ENCODE measurements around the gene GABARAP. TPM values are rescaled to one million over a fixed set of nuclear protein-coding genes. Genes with fewer than 3 reads are reported as not detected.

The GABARAP gene
- total RNA-seq (100 to 1,000 TPM; 324 to 327 TPM), polyA plus RNA-seq (100 to 1,000 TPM; 741 to 896 TPM)

- CTCF ChIA-PET (ENCODE audit: partially characterized antibody) = interaction anchor here (0.9 to 1.8 kb wide), 7 partner anchors 8 to 55 kb away, joined by 3 to 8 read pairs (median 6); partner anchors contain the start of genes ACADVL and DLG4
- no peaks in the 10 kb centered on the region for H3K27me3 ChIP-seq (ENCODE audit: insufficient read depth, low read length)
- H3K9me3 ChIP-seq (ENCODE audit: control insufficient read depth in 1 of 2, low read length in 2 of 2) = no peaks in the 10 kb centered on the region
- intact Hi-C loops (cut with micrococcal nuclease) = no loop called here
- peaks cover 0 to 8% (median 0%) of the 10 kb centered on the region in 8 donors for H3K9me3 Mint-ChIP-seq
- peak within 1 kb of the TSS; percentile 95 to 100 (median 96) for H3K4me3 Mint-ChIP-seq
- peaks cover 30 to 61% (median 39%) of the 10 kb centered on the region in 4 donors for H3K4me1 Mint-ChIP-seq
- peaks cover 28% of the 10 kb centered on the region for H3K36me3 ChIP-seq (ENCODE audit: insufficient read depth, low read length)
- H3K27me3 Mint-ChIP-seq = peaks cover 0 to 2% of the 10 kb centered on the region in 2 donors
- H3K27ac ChIP-seq (ENCODE audit: low read depth, low read length) = peak within 1 kb of the TSS; percentile 96
- peaks cover 36% of the 10 kb centered on the region for H3K4me1 ChIP-seq (ENCODE audit: insufficient read depth, low read length)
- H3K4me3 ChIP-seq (ENCODE audit: low read length in 2 of 2) = peak within 1 kb of the TSS; percentile 74 to 82
- peak within 1 kb of the TSS; percentile 98 to 100 (median 100) for H3K27ac Mint-ChIP-seq
- POLR2A ChIA-PET (ENCODE audit: partially characterized antibody) = interaction anchor here (0.5 to 17.6 kb wide), 23 partner anchors 8 to 876 kb away, joined by 3 to 435 read pairs (median 6); partner anchors contain the start of genes ACADVL, ACAP1, CTDNEP1 and DLG4
- peak; percentile 90 to 94 (median 90) for DNase-seq
- peaks cover 26 to 66% of the 10 kb centered on the region in 2 donors for H3K36me3 Mint-ChIP-seq
Measured at GRCh38 chr17:7241783-7242716, at the start of gene GABARAP. Gene GABARAP (minus strand): TSS chr17:7242449. CDS start chr17:7242330, 119 bp downstream.

GRCh38 chr17:7290685-7291084, 48.4 kb upstream of the GABARAP start:
- Mint-ChIP-seq H3K4me3 (no peak overlapping the region), H3K27me3 (peaks cover 7 to 18% of the 10 kb centered on the region in 2 donors), H3K36me3 (no peaks in the 10 kb centered on the region), H3K27ac (no peak overlapping the region), H3K4me1 (peaks cover 4 to 22% (median 10%) of the 10 kb centered on the region in 4 donors), H3K9me3 (no peaks in the 10 kb centered on the region)
- Histone ChIP-seq H3K4me1 (ENCODE audit: insufficient read depth, low read length) (peaks cover 15% of the 10 kb centered on the region), H3K36me3 (ENCODE audit: insufficient read depth, low read length) (no peaks in the 10 kb centered on the region), H3K9me3 (ENCODE audit: control insufficient read depth in 1 of 2, low read length in 2 of 2) (no peaks in the 10 kb centered on the region), H3K4me3 (ENCODE audit: low read length in 2 of 2) (no peak overlapping the region), H3K27ac (ENCODE audit: low read depth, low read length) (no peak overlapping the region), H3K27me3 (ENCODE audit: insufficient read depth, low read length) (no peaks in the 10 kb centered on the region)
- DNase-seq = no peak
- intact Hi-C loops (cut with micrococcal nuclease) = loop anchor here (10.0 kb wide), 1 partner anchor 156 kb away; no protein-coding TSS in a partner anchor
- CTCF ChIA-PET (ENCODE audit: partially characterized antibody) = interaction anchor here (1.2 to 1.5 kb wide), 2 partner anchors 8 to 238 kb away, joined by 3 to 4 read pairs; partner anchors contain the start of gene SLC2A4
- POLR2A ChIA-PET (ENCODE audit: partially characterized antibody) = interaction anchor here (1.4 kb wide), 1 partner anchor 52 kb away, joined by 3 read pairs; the partner anchor contains the start of gene PHF23

- Histone ChIP-seq H3K4me3 (ENCODE audit: low read length in 2 of 2) (no peak overlapping the region), H3K4me1 (ENCODE audit: insufficient read depth, low read length) (peaks cover 10% of the 10 kb centered on the region), H3K27ac (ENCODE audit: low read depth, low read length) (no peak overlapping the region), H3K9me3 (ENCODE audit: control insufficient read depth in 1 of 2, low read length in 2 of 2) (no peaks in the 10 kb centered on the region), H3K27me3 (ENCODE audit: insufficient read depth, low read length) (no peaks in the 10 kb centered on the region), H3K36me3 (ENCODE audit: insufficient read depth, low read length) (no peaks in the 10 kb centered on the region)
- H3K27me3 Mint-ChIP-seq = peaks cover 5 to 16% of the 10 kb centered on the region in 2 donors
- ChIA-PET POLR2A (ENCODE audit: partially characterized antibody) (interaction anchor here (1.4 kb wide), 1 partner anchor 51 kb away, joined by 3 read pairs; the partner anchor contains the start of gene PHF23), CTCF (ENCODE audit: partially characterized antibody) (no interaction called here)
- intact Hi-C loops (cut with micrococcal nuclease) = loop anchor here (10.0 kb wide), 1 partner anchor 155 kb away; no protein-coding TSS in a partner anchor
- no peak overlapping the region for H3K27ac Mint-ChIP-seq
- no peak overlapping the region for H3K4me3 Mint-ChIP-seq
- DNase-seq = no peak
- no peaks in the 10 kb centered on the region for H3K36me3 Mint-ChIP-seq
- peaks cover 2 to 17% (median 7%) of the 10 kb centered on the region in 4 donors for H3K4me1 Mint-ChIP-seq
- no peaks in the 10 kb centered on the region for H3K9me3 Mint-ChIP-seq
Measured at GRCh38 chr17:7290166-7290565, 47.9 kb upstream of the GABARAP start.

GRCh38 chr17:7289256-7290032, 47.2 kb upstream of the GABARAP start:
- intact Hi-C loops (cut with micrococcal nuclease) = loop anchor here (10.0 kb wide), 1 partner anchor 155 kb away; no protein-coding TSS in a partner anchor
- Histone ChIP-seq H3K27ac (ENCODE audit: low read depth, low read length) (no peak overlapping the region), H3K27me3 (ENCODE audit: insufficient read depth, low read length) (no peaks in the 10 kb centered on the region), H3K4me3 (ENCODE audit: low read length in 2 of 2) (no peak overlapping the region), H3K4me1 (ENCODE audit: insufficient read depth, low read length) (peaks cover 6% of the 10 kb centered on the region), H3K36me3 (ENCODE audit: insufficient read depth, low read length) (no peaks in the 10 kb centered on the region), H3K9me3 (ENCODE audit: control insufficient read depth in 1 of 2, low read length in 2 of 2) (no peaks in the 10 kb centered on the region)
- no peaks in the 10 kb centered on the region for H3K9me3 Mint-ChIP-seq
- POLR2A ChIA-PET (ENCODE audit: partially characterized antibody) = no interaction called here
- H3K27me3 Mint-ChIP-seq = peaks cover 4 to 15% of the 10 kb centered on the region in 2 donors
- no peaks in the 10 kb centered on the region for H3K36me3 Mint-ChIP-seq
- no peak for DNase-seq
- H3K4me3 Mint-ChIP-seq = no peak overlapping the region
- CTCF ChIA-PET (ENCODE audit: partially characterized antibody) = interaction anchor here (0.6 kb wide), 1 partner anchor 8 kb away, joined by 3 read pairs; no protein-coding TSS in a partner anchor
- H3K4me1 Mint-ChIP-seq = peaks cover 0 to 12% (median 3%) of the 10 kb centered on the region in 4 donors
- H3K27ac Mint-ChIP-seq = no peak overlapping the region

DNA sequence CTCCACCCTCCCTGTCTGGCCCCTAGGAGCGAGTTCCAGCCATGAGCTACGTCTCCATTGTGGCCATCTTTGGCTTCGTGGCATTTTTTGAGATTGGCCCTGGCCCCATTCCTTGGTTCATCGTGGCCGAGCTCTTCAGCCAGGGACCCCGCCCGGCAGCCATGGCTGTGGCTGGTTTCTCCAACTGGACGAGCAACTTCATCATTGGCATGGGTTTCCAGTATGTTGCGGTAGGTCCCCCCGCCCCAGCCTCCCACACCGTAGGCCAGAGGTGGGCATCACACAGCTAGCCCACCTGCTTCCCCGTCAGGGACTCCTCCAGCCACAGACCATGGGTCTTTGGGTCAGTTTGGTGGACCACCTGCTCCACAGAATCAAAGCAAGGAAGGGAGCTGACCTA, 43.4 kb upstream of the GABARAP start:
- Histone ChIP-seq H3K9me3 (ENCODE audit: control insufficient read depth in 1 of 2, low read length in 2 of 2) (no peaks in the 10 kb centered on the region), H3K27ac (ENCODE audit: low read depth, low read length) (no peak overlapping the region), H3K27me3 (ENCODE audit: insufficient read depth, low read length) (peaks cover 10% of the 10 kb centered on the region), H3K4me1 (ENCODE audit: insufficient read depth, low read length) (peaks cover 20% of the 10 kb centered on the region), H3K36me3 (ENCODE audit: insufficient read depth, low read length) (no peaks in the 10 kb centered on the region), H3K4me3 (ENCODE audit: low read length in 2 of 2) (no peak overlapping the region)
- Mint-ChIP-seq H3K27ac (no peak overlapping the region), H3K9me3 (no peaks in the 10 kb centered on the region), H3K4me1 (peaks cover 3 to 21% (median 14%) of the 10 kb centered on the region in 4 donors), H3K4me3 (no peak overlapping the region), H3K27me3 (peaks cover 19 to 21% of the 10 kb centered on the region in 2 donors), H3K36me3 (no peaks in the 10 kb centered on the region)
- no peak for DNase-seq
- intact Hi-C loops (cut with micrococcal nuclease) = no loop called here
- POLR2A ChIA-PET (ENCODE audit: partially characterized antibody) = interaction anchor here (1.2 to 1.5 kb wide), 3 partner anchors 11 to 65 kb away, joined by 3 to 4 read pairs (median 3); no protein-coding TSS in a partner anchor
- CTCF ChIA-PET (ENCODE audit: partially characterized antibody) = interaction anchor here (0.9 to 3.7 kb wide), 4 partner anchors 11 to 238 kb away, joined by 3 to 15 read pairs (median 4); no protein-coding TSS in a partner anchor

GRCh38 chr17:7284911-7285310, 42.7 kb upstream of the GABARAP start:
- H3K36me3 ChIP-seq (ENCODE audit: insufficient read depth, low read length) = no peaks in the 10 kb centered on the region
- DNase-seq = no peak
- Mint-ChIP-seq H3K9me3 (no peaks in the 10 kb centered on the region), H3K36me3 (no peaks in the 10 kb centered on the region), H3K4me1 (peaks cover 4 to 26% (median 18%) of the 10 kb centered on the region in 4 donors), H3K27me3 (peaks cover 19 to 24% of the 10 kb centered on the region in 2 donors), H3K27ac (no peak overlapping the region), H3K4me3 (no peak overlapping the region)
- H3K4me1 ChIP-seq (ENCODE audit: insufficient read depth, low read length) = peaks cover 25% of the 10 kb centered on the region
- no peak overlapping the region for H3K4me3 ChIP-seq (ENCODE audit: low read length in 2 of 2)
- POLR2A ChIA-PET (ENCODE audit: partially characterized antibody) = interaction anchor here (0.7 to 1.2 kb wide), 2 partner anchors 24 to 45 kb away, joined by 3 read pairs; no protein-coding TSS in a partner anchor
- no peaks in the 10 kb centered on the region for H3K9me3 ChIP-seq (ENCODE audit: control insufficient read depth in 1 of 2, low read length in 2 of 2)
- intact Hi-C loops (cut with micrococcal nuclease) = loop anchor here (5.0 kb wide), 1 partner anchor 238 kb away; no protein-coding TSS in a partner anchor
- H3K27me3 ChIP-seq (ENCODE audit: insufficient read depth, low read length) = peaks cover 10% of the 10 kb centered on the region
- CTCF ChIA-PET (ENCODE audit: partially characterized antibody) = interaction anchor here (0.9 to 3.7 kb wide), 3 partner anchors 11 to 237 kb away, joined by 3 to 15 read pairs (median 4); no protein-coding TSS in a partner anchor
- no peak overlapping the region for H3K27ac ChIP-seq (ENCODE audit: low read depth, low read length)
